H1 (cell line): ENCODE data around the gene AMMECR1L. TPM values are rescaled to one million over a fixed set of nuclear protein-coding genes. Genes with fewer than 3 reads are reported as not detected.
A peak's percentile ranks its signal among the peaks of the same experiment; 100 is the strongest.

Source experiments
- CTCF ChIA-PET: fragments of 300-600 bp; sonication (Branson Sonifier 250); formaldehyde crosslinking; loops from one replicate; lab custom pipeline; 2021; ENCODE audit not compliant: partially characterized antibody; lab: Charles Lee
- POLR2A ChIA-PET: fragments of 300-600 bp; sonication (Branson Sonifier 250); formaldehyde crosslinking; loops from one replicate; lab custom pipeline; 2021; ENCODE audit warnings: inconsistent platforms; ENCODE audit not compliant: partially characterized antibody; lab: Charles Lee
- DNase-seq, 2 experiments: peaks; one replicate each; pipeline versions ENCODE4 v3.0.0 to v3.0.0-alpha.2; 2010 to 2022; ENCODE audit warnings: low spot score in 2 of 2, low read depth in 1 of 2, mixed read lengths in 1 of 2
- FAIRE-seq: peaks from 2 replicates; lab custom pipeline; 2011; peaks lifted over from hg19 to GRCh38; lab: Jason Lieb, UNC
- H2AFZ ChIP-seq: 2 replicates; pipeline ENCODE4 v1.8.1; 2012; ENCODE audit warnings: low read length, inconsistent platforms
- H2AK5ac ChIP-seq: 2 replicates; pipeline ENCODE4 v1.6.1; 2013; ENCODE audit warnings: low read depth, low read length
- H2BK120ac ChIP-seq: replicated peaks from 2 replicates; pipeline ENCODE3; 2013; ENCODE audit warnings: low read depth, low read length, inconsistent platforms
- H2BK12ac ChIP-seq: 2 replicates; pipeline ENCODE4 v1.6.1; 2013; ENCODE audit warnings: low read depth, low read length
- H2BK15ac ChIP-seq: 2 replicates; pipeline ENCODE4 v1.6.1; 2013; ENCODE audit warnings: low read length
- H2BK20ac ChIP-seq: 2 replicates; pipeline ENCODE4 v1.6.1; 2013; ENCODE audit warnings: low read length
- H2BK5ac ChIP-seq: 2 replicates; pipeline ENCODE4 v1.6.1; 2013; ENCODE audit warnings: low read depth, low read length
- H3K14ac ChIP-seq: 2 replicates; pipeline ENCODE4 v1.6.1; 2013; ENCODE audit warnings: inconsistent platforms; ENCODE audit not compliant: insufficient read length
- H3K18ac ChIP-seq: 2 replicates; pipeline ENCODE4 v1.6.1; 2013; ENCODE audit warnings: low read length; ENCODE audit errors: extremely low read depth
- H3K23ac ChIP-seq: 2 replicates; pipeline ENCODE4 v1.6.1; 2013; ENCODE audit warnings: inconsistent platforms; ENCODE audit not compliant: insufficient read length
- H3K23me2 ChIP-seq: 2 replicates; pipeline ENCODE4 v1.6.1; 2013; ENCODE audit warnings: low read depth, low read length
- H3K27ac ChIP-seq: 2 replicates; pipeline ENCODE4 v1.6.1; 2011; ENCODE audit warnings: low read depth, low read length, inconsistent platforms
- H3K27me3 ChIP-seq, 4 experiments: replicated peaks in 1 of 4; 1 replicate in 1 of 4; 2 replicates in 3 of 4; pipeline versions ENCODE4 v1.6.1 to v1.8.1; 2011 to 2013; ENCODE audit warnings: low read length in 3 of 4, mild to moderate bottlenecking in 3 of 4, inconsistent platforms in 2 of 4, mixed read lengths in 2 of 4, moderate library complexity in 1 of 4; ENCODE audit not compliant: control insufficient read depth in 3 of 4, insufficient read depth in 3 of 4; ENCODE audit errors: extremely low read depth in 1 of 4
- H3K36me3 ChIP-seq, 4 experiments: 2 replicates each; pipeline versions ENCODE4 v1.6.1 to v1.8.1; 2011 to 2013; ENCODE audit warnings: mild to moderate bottlenecking in 4 of 4, low read length in 3 of 4, moderate library complexity in 2 of 4, control low read depth in 1 of 4, inconsistent platforms in 1 of 4; ENCODE audit not compliant: insufficient read depth in 4 of 4, control insufficient read depth in 2 of 4
- H3K4ac ChIP-seq: replicated peaks from 2 replicates; pipeline ENCODE3; 2013; ENCODE audit warnings: low read length, low read depth, mixed read lengths, inconsistent platforms; ENCODE audit not compliant: insufficient read length
- H3K4me1 ChIP-seq, 4 experiments: replicated peaks in 1 of 4; 1 replicate in 1 of 4; 2 replicates in 3 of 4; pipeline versions ENCODE4 v1.6.1 to v1.8.1; 2011 to 2013; ENCODE audit warnings: low read length in 3 of 4, inconsistent platforms in 2 of 4, mixed read lengths in 1 of 4; ENCODE audit not compliant: insufficient read depth in 4 of 4, control insufficient read depth in 3 of 4
- H3K4me2 ChIP-seq, 2 experiments: 2 replicates each; pipeline versions ENCODE4 v1.6.1 to v1.8.1; 2011 to 2013; ENCODE audit warnings: low read depth in 2 of 2, low read length in 2 of 2, control low read depth in 1 of 2, inconsistent platforms in 1 of 2, mild to moderate bottlenecking in 1 of 2; ENCODE audit not compliant: insufficient read depth in 1 of 2
- H3K4me3 ChIP-seq, 4 experiments: fragments of 200-600, 300-600 bp in 1 of 4; sonication (generic), shearing (Covaris generic), sonication (Bioruptor Twin) in 1 of 4; 2 replicates each; pipeline versions ENCODE4 v1.5.1 to v1.8.1; 2011 to 2016; ENCODE audit warnings: low read length in 4 of 4, low read depth in 3 of 4, control low read depth in 2 of 4, inconsistent platforms in 2 of 4, mild to moderate bottlenecking in 2 of 4, mixed read lengths in 1 of 4, moderate library complexity in 1 of 4; ENCODE audit not compliant: insufficient read depth in 2 of 4; ENCODE audit errors: extremely low read depth in 1 of 4
- H3K56ac ChIP-seq: replicated peaks from 2 replicates; pipeline ENCODE3; 2013; ENCODE audit warnings: low read depth, mild to moderate bottlenecking, mixed read lengths, low read length, inconsistent platforms; ENCODE audit not compliant: insufficient read length
- H3K79me1 ChIP-seq: 2 replicates; pipeline ENCODE4 v1.6.1; 2013; ENCODE audit warnings: low read depth, low read length, control low read depth
- H3K79me2 ChIP-seq, 2 experiments: 2 replicates each; pipeline versions ENCODE4 v1.6.1 to v1.8.1; 2012 to 2013; ENCODE audit warnings: low read length in 2 of 2, mild to moderate bottlenecking in 2 of 2, inconsistent platforms in 1 of 2; ENCODE audit not compliant: insufficient read depth in 2 of 2, control insufficient read depth in 1 of 2
- H3K9ac ChIP-seq, 4 experiments: replicated peaks in 1 of 4; 1 replicate in 1 of 4; 2 replicates in 3 of 4; pipeline versions ENCODE4 v1.6.1 to v1.8.1; 2011 to 2013; ENCODE audit warnings: low read depth in 3 of 4, low read length in 3 of 4, control low read depth in 2 of 4, mild to moderate bottlenecking in 2 of 4, moderate library complexity in 2 of 4, inconsistent platforms in 1 of 4; ENCODE audit errors: extremely low read depth in 1 of 4
- H3K9me3 ChIP-seq, 2 experiments: 2 replicates each; pipeline versions ENCODE4 v1.6.1 to v1.8.1; 2012 to 2013; ENCODE audit warnings: mild to moderate bottlenecking in 2 of 2, moderate library complexity in 2 of 2, control low read depth in 1 of 2, inconsistent platforms in 1 of 2, low read depth in 1 of 2, low read length in 1 of 2, mixed read lengths in 1 of 2; ENCODE audit not compliant: insufficient read depth in 2 of 2
- H4K20me1 ChIP-seq, 2 experiments: replicated peaks in 1 of 2; 2 replicates each; pipeline versions ENCODE3 to v1.8.1; 2011 to 2013; ENCODE audit warnings: inconsistent platforms in 2 of 2, low read length in 2 of 2, mild to moderate bottlenecking in 1 of 2; ENCODE audit not compliant: insufficient read depth in 2 of 2, control insufficient read depth in 1 of 2
- H4K5ac ChIP-seq: 2 replicates; pipeline ENCODE4 v1.6.1; 2013; ENCODE audit warnings: low read length, low read depth, mixed read lengths, inconsistent platforms; ENCODE audit not compliant: insufficient read length
- H4K8ac ChIP-seq: 2 replicates; pipeline ENCODE4 v1.8.0; 2013; ENCODE audit warnings: mild to moderate bottlenecking, moderate library complexity, low read length, inconsistent platforms; ENCODE audit not compliant: insufficient read depth; ENCODE audit errors: extremely low read depth
- H4K91ac ChIP-seq: replicated peaks from 2 replicates; pipeline ENCODE3; 2013; ENCODE audit warnings: low read length, mixed read lengths, inconsistent platforms; ENCODE audit not compliant: insufficient read length
- SAP30 ChIP-seq: fragments of 300-600 bp; sonication (generic); IDR thresholded peaks from 2 replicates; pipeline ENCODE4 v1.7.1; 2012; ENCODE audit warnings: low read length, moderate library complexity, mild to moderate bottlenecking, inconsistent platforms; ENCODE audit not compliant: insufficient read depth, insufficient replicate concordance
- SIN3A ChIP-seq, 2 experiments: IDR thresholded peaks in 1 of 2; conservative IDR thresholded peaks in 1 of 2; 2 replicates each; pipeline ENCODE4 v1.6.1; 2011 to 2012; ENCODE audit warnings: low read length in 2 of 2, improper control_type of control experiment in 1 of 2, low read depth in 1 of 2, mild to moderate bottlenecking in 1 of 2
- WGBS, 2 experiments: shearing (Covaris generic) in 1 of 2; methylation state at CpG; one replicate each; pipeline versions ENCODE4 v1.1.6 to v1.1.7; 2013 to 2015; ENCODE audit warnings: low lambda C conversion rate in 2 of 2, mixed read lengths in 2 of 2, inconsistent platforms in 1 of 2, low coverage in 1 of 2, missing lambda C conversion rate in 1 of 2; ENCODE audit not compliant: insufficient replicate concordance in 2 of 2, insufficient coverage in 1 of 2, insufficient read length in 1 of 2; ENCODE audit errors: extremely low coverage in 1 of 2, missing lambda C conversion rate in 1 of 2; 5-methylcytosine and 5-hydroxymethylcytosine counted together
- polyA plus RNA-seq, 7 experiments: library from polyadenylated mRNA; depleted of rRNA in 3 of 7; stranded (reverse) in 5 of 7; unstranded in 2 of 7; fragments of >200 nt in 5 of 7; fragments of 200-250 nt in 2 of 7; gene quantifications; 1 replicate in 5 of 7; 2 replicates in 1 of 7; 4 replicates in 1 of 7; pipeline versions ENCODE4 v1.2.1 to v1.2.3, GENCODE V29; 2011 to 2013; ENCODE audit warnings: missing spikeins in 2 of 7, mixed read lengths in 2 of 7
- total RNA-seq: library from RNA; stranded (reverse); fragmentation: NEBNext Ultra II Directional; extraction: Animal tissue kit (Norgen Biotek cat#: 25700); gene quantifications from 2 replicates; pipeline ENCODE4 v1.2.1, GENCODE V29; 2021

AMMECR1L gene
- total and polyA plus RNA-seq, 2 of the 8 experiments (the other 6 are each of a cell fraction or from before 2014, with no cell fraction given) = 10.1 to 18.8 TPM

- TF ChIP-seq SAP30 (no peak), SIN3A (conservative IDR thresholded peaks at IDR 0.05 in 1 of 2, IDR thresholded peaks at IDR 0.05 in 1 of 2; ENCODE audit: low read depth in 1 of 2, low read length in 2 of 2) (0 out of 4 replicates have a peak, but pooled peaks of 1 of the 2 experiments have one; percentile 5)
- Histone ChIP-seq H2AK5ac (no peak overlapping the region), H3K36me3 (peaks cover 9 to 22% (median 15%) of the 10 kb centered on the region in 4 experiments), H2BK12ac (no peak overlapping the region), H3K4me2 (peak overlapping the region; percentile 39 to 48; a peak in 2 of 4 replicates), H4K8ac (no peak overlapping the region), H3K56ac (no peak overlapping the region), H4K91ac (no peak overlapping the region), H3K4ac (no peak overlapping the region), H3K9ac (no peak overlapping the region), H3K27me3 (no peaks in the 10 kb centered on the region), H2BK15ac (no peak overlapping the region), H3K23me2 (peaks cover 6% of the 10 kb centered on the region; the same call in 1 of the 2 replicates), H2AFZ (no peak overlapping the region), H3K23ac (no peak overlapping the region), H3K79me1 (peaks cover 7% of the 10 kb centered on the region; the same call in 1 of the 2 replicates), H3K18ac (no peak overlapping the region), H2BK5ac (no peak overlapping the region), H4K20me1 (peaks cover 2 to 11% of the 10 kb centered on the region in 2 experiments), H3K79me2 (peaks cover 13 to 27% of the 10 kb centered on the region in 2 experiments), H3K14ac (no peak overlapping the region), H3K9me3 (no peaks in the 10 kb centered on the region), H3K4me1 (peaks cover 3 to 10% (median 5%) of the 10 kb centered on the region in 4 experiments), H4K5ac (no peak overlapping the region), H2BK120ac (no peak overlapping the region), H3K27ac (no peak overlapping the region), H3K4me3 (peak overlapping the region in 2 of 4 experiments; percentile 14 to 34; a peak in 2 of 8 replicates), H2BK20ac (no peak overlapping the region)
- FAIRE-seq (no peak), DNase-seq (no peak)
- ChIA-PET POLR2A (interaction anchor here (1.0 to 1.3 kb wide), 3 partner anchors 20 to 50 kb away, joined by 3 to 4 read pairs (median 3); no protein-coding TSS in a partner anchor), CTCF (interaction anchor here (0.6 to 1.5 kb wide), 3 partner anchors 8 to 294 kb away, joined by 3 read pairs; no protein-coding TSS in a partner anchor)
- WGBS, 2 experiments = 63% methylated on average over 5 of the region's 5 CpGs; no CpG with 5 or more reads in 1 of the 2 experiments
These were observed 25.6 kb downstream of the AMMECR1L start for GRCh38 chr2:127860130-127860529.
